Glomerular visceral epithelial cell (primary cell): Measurements from ENCODE around the gene RILPL1.
"Not testable (repeated sequence)": the region's sequence is repeated elsewhere in the genome, so short reads cannot be mapped to it uniquely, and the experiment has no call there.

Experiments
- DNase-seq: peaks from one replicate; pipeline ENCODE4 v3.0.0-alpha.2; 2016; ENCODE audit errors: extremely low spot score

Gene RILPL1

GRCh38 chr12:123533672-123534643 is at the start of gene RILPL1:
Gene RILPL1 (minus strand): TSS chr12:123533719. CDS start chr12:123533482, 237 bp downstream.
- peak; percentile 45 for DNase-seq

GRCh38 chr12:123580772-123581171 is 47.3 kb upstream of the RILPL1 start:
- no peak for DNase-seq

GRCh38 chr12:123578829-123579228 is 45.3 kb upstream of the RILPL1 start:
- not testable (repeated sequence) for DNase-seq

GRCh38 chr12:123578243-123578642 is 44.7 kb upstream of the RILPL1 start:
- DNase-seq: no peak

- no peak for DNase-seq
These were observed 43.1 kb upstream of the RILPL1 start for GRCh38 chr12:123576611-123577010.

- DNase-seq: no peak
These were observed 40.4 kb upstream of the RILPL1 start for GRCh38 chr12:123573870-123574269.

- no peak for DNase-seq
These were observed 38.9 kb upstream of the RILPL1 start for GRCh38 chr12:123572391-123572790.

GRCh38 chr12:123571343-123571813 is 37.9 kb upstream of the RILPL1 start:
- peak; percentile 8 for DNase-seq

- no peak for DNase-seq
These were observed 25.9 kb upstream of the RILPL1 start for GRCh38 chr12:123559468-123559867.

GRCh38 chr12:123558487-123558886 is 25.0 kb upstream of the RILPL1 start:
- not testable (repeated sequence) for DNase-seq

- DNase-seq: not testable (repeated sequence)
These were observed 21.3 kb upstream of the RILPL1 start for GRCh38 chr12:123554843-123555242.

GRCh38 chr12:123554136-123554535 is 20.6 kb upstream of the RILPL1 start:
- DNase-seq: not testable (repeated sequence)

GRCh38 chr12:123550700-123551099 is 17.2 kb upstream of the RILPL1 start:
- DNase-seq: no peak

- no peak for DNase-seq
These were observed 14.6 kb upstream of the RILPL1 start for GRCh38 chr12:123548107-123548506.

GRCh38 chr12:123546281-123546680 is 12.8 kb upstream of the RILPL1 start:
- peak; percentile 13 for DNase-seq

GRCh38 chr12:123543541-123543940 is 10.0 kb upstream of the RILPL1 start:
- no peak for DNase-seq

GRCh38 chr12:123540899-123541662 is 7.6 kb upstream of the RILPL1 start:
- no peak for DNase-seq

- DNase-seq: not testable (repeated sequence)
These were observed 2.4 kb upstream of the RILPL1 start for GRCh38 chr12:123535952-123536351.

GRCh38 chr12:123532808-123533649 is 490 bp downstream of the RILPL1 start:
- DNase-seq: peak; percentile 22

GRCh38 chr12:123532019-123532418 is 1.5 kb downstream of the RILPL1 start:
- peak; percentile 20 for DNase-seq

GRCh38 chr12:123531091-123531490 is 2.4 kb downstream of the RILPL1 start:
- no peak for DNase-seq
